OCI-LY3 (cell line): ENCODE data around the gene CDK5RAP3.

ENCODE experiments used
- EZH2phosphoT487 ChIP-seq: fragments of 200-600 bp; shearing (Covaris generic); IDR thresholded peaks from 2 replicates; pipeline ENCODE4 v1.6.1; 2018; ENCODE audit warnings: antibody characterized with exemption, mixed run types, low read depth
- TF ChIP-seq, protein P1 (sequence below): fragments of 200-600, 300-600 bp; sonication (generic); IDR thresholded peaks from 2 replicates; pipeline ENCODE4 v1.5.1; 2014; ENCODE audit warnings: antibody characterized with exemption, low read length, low read depth

DNA sequence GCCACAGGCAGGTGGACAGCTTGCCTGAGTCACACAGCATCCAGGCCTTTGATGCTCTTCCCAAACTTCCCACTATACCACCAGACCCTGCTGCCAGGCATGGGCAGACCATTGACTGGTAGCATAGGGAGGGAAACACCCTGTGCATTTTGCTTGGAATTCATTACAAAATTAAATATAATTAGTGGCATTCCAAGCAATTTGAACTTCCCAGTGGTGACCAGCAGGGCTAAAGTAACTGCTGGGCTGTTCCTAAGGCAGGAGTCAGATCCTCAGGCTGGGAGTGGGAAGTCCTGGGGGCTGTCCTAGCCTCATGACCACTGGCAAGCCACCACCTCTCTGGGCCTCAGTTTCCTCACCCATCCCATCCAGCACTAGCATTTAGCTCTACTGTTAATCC is 17.0 kb upstream of the CDK5RAP3 start:
- TF ChIP-seq, protein P1, sequence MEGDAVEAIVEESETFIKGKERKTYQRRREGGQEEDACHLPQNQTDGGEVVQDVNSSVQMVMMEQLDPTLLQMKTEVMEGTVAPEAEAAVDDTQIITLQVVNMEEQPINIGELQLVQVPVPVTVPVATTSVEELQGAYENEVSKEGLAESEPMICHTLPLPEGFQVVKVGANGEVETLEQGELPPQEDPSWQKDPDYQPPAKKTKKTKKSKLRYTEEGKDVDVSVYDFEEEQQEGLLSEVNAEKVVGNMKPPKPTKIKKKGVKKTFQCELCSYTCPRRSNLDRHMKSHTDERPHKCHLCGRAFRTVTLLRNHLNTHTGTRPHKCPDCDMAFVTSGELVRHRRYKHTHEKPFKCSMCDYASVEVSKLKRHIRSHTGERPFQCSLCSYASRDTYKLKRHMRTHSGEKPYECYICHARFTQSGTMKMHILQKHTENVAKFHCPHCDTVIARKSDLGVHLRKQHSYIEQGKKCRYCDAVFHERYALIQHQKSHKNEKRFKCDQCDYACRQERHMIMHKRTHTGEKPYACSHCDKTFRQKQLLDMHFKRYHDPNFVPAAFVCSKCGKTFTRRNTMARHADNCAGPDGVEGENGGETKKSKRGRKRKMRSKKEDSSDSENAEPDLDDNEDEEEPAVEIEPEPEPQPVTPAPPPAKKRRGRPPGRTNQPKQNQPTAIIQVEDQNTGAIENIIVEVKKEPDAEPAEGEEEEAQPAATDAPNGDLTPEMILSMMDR = no peak
- TF ChIP-seq EZH2phosphoT487 = no peak
